ENCODE results near the gene TMEM131. TPM values are rescaled to one million over a fixed set of nuclear protein-coding genes. Genes with fewer than 3 reads are reported as not detected.
A peak's percentile ranks its signal among the peaks of the same experiment; 100 is the strongest.

TMEM131 gene
- total RNA-seq, 1 donor from 2014 or later = 35.3 TPM

DNA sequence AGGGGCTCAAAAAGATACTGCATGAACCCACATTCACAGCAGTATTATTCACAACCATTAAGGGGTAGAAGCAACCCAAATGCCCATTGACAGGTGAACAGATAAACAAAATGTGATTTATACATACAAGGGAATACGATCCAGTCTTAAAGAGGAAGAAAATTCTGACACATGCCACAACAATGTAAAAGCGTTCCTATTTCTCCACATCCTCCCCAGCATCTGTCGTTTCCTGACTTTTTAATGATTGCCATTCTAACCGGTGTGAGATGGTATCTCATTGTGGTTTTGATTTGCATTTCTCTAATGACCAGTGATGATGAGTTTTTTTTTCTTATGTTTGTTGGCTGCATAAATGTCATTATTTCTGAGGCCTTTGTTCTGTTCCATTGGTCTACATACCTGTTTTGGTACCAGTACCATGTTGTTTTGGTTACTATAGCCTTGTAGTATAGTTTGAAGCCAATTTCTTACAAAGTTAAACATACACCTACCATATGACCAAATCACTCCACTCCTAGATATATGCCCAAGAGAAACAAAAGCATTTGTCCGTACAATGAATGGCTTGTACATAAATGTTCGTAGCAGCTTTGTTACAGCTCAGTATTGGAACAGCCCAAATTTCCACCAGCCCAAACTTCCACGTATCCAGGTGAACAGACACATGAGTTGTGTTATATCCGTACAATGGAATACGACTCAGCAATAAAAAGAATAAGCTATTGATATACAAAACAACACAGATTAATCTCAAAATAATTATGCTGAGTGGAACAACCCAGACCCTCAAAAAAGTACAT is 85.1 kb downstream of the TMEM131 start:
- no peak overlapping the region for H3K27ac ChIP-seq (ENCODE audit: low read depth, low read length)

DNA sequence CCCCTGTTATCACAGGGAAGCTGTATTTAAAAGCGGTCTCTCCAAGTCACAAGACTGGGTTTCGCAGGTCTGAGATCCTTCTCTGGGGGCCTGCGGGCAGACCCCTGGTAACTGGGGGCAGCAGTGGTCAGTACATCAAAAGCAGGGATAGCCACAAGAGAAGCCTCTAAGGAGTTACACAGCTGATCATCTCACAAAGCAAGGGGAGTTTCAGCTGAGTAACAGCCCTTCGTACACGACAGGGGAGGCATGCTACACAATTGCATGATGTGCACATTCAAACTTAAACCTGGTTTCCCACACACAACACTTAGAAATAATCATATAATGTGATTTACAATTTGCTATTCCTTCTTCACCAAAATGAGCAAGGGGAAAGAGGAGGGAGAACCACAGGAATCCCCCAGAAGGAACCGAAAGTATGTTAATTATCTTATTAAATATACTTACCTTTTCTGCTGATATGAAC is 87.5 kb downstream of the TMEM131 start:
- H3K4me3 ChIP-seq (ENCODE audit: insufficient read depth, low read depth, low read length) = no peak overlapping the region
- H3K27me3 ChIP-seq (ENCODE audit: insufficient read depth, low read length) = no peaks in the 10 kb centered on the region
- no peak overlapping the region for H3K4me2 ChIP-seq (ENCODE audit: low read length)
- no peaks in the 10 kb centered on the region for H3K4me1 ChIP-seq (ENCODE audit: insufficient read depth, low read length)
- H3K79me2 ChIP-seq (ENCODE audit: insufficient read depth, low read length) = peaks cover 23% of the 10 kb centered on the region
- H3K9ac ChIP-seq (ENCODE audit: low read length) = no peak overlapping the region
- FAIRE-seq = no peak
- TF ChIP-seq CTCF (IDR thresholded peaks at IDR 0.05; ENCODE audit: insufficient read depth, low read depth, low read length) = no peak
- no peak for TF ChIP-seq EZH2 (IDR thresholded peaks at IDR 0.05; ENCODE audit: insufficient read depth, low read length)
- peaks cover 14% of the 10 kb centered on the region for H3K36me3 Mint-ChIP-seq (ENCODE audit: low read depth, unreplicated experiment)
- H3K27ac Mint-ChIP-seq (ENCODE audit: unreplicated experiment) = no peak overlapping the region
- no peaks in the 10 kb centered on the region for H3K9me3 Mint-ChIP-seq (ENCODE audit: unreplicated experiment)
- no peak overlapping the region for H3K27ac ChIP-seq (ENCODE audit: low read depth, low read length)
- H3K9me3 ChIP-seq (ENCODE audit: insufficient read depth, low read depth, low read length) = no peaks in the 10 kb centered on the region
- peaks cover 11% of the 10 kb centered on the region for H4K20me1 ChIP-seq (ENCODE audit: insufficient read depth, low read length)
- H2AFZ ChIP-seq (ENCODE audit: low read depth, low read length) = no peak overlapping the region
- H3K4me3 Mint-ChIP-seq (ENCODE audit: unreplicated experiment) = no peak overlapping the region
- no peaks in the 10 kb centered on the region for H3K27me3 Mint-ChIP-seq (ENCODE audit: low read depth, unreplicated experiment)
- peaks cover 11% of the 10 kb centered on the region for H3K4me1 Mint-ChIP-seq (ENCODE audit: low read depth, unreplicated experiment)
- peaks cover 7% of the 10 kb centered on the region for H3K36me3 ChIP-seq (ENCODE audit: insufficient read depth, low read length)
- DNase-seq (ENCODE audit: low read depth) = no peak

More for the DNA sequence above, 85.1 kb downstream of the TMEM131 start:
- Histone ChIP-seq H3K4me1 (ENCODE audit: insufficient read depth, low read length) (no peaks in the 10 kb centered on the region), H3K9me3 (ENCODE audit: insufficient read depth, low read depth, low read length) (no peaks in the 10 kb centered on the region), H3K27me3 (ENCODE audit: insufficient read depth, low read length) (no peaks in the 10 kb centered on the region), H3K4me3 (ENCODE audit: insufficient read depth, low read depth, low read length) (no peak overlapping the region), H3K4me2 (ENCODE audit: low read length) (no peak overlapping the region), H4K20me1 (ENCODE audit: insufficient read depth, low read length) (peaks cover 28% of the 10 kb centered on the region), H3K36me3 (ENCODE audit: insufficient read depth, low read length) (peaks cover 7% of the 10 kb centered on the region), H2AFZ (ENCODE audit: low read depth, low read length) (no peak overlapping the region), H3K79me2 (ENCODE audit: insufficient read depth, low read length) (peaks cover 45% of the 10 kb centered on the region), H3K9ac (ENCODE audit: low read length) (no peak overlapping the region)
- peak; percentile 40 for DNase-seq (ENCODE audit: low read depth)
- Mint-ChIP-seq H3K4me3 (ENCODE audit: unreplicated experiment) (no peak overlapping the region), H3K9me3 (ENCODE audit: unreplicated experiment) (no peaks in the 10 kb centered on the region), H3K4me1 (ENCODE audit: low read depth, unreplicated experiment) (peaks cover 11% of the 10 kb centered on the region), H3K36me3 (ENCODE audit: low read depth, unreplicated experiment) (peaks cover 14% of the 10 kb centered on the region), H3K27ac (ENCODE audit: unreplicated experiment) (no peak overlapping the region), H3K27me3 (ENCODE audit: low read depth, unreplicated experiment) (no peaks in the 10 kb centered on the region)
- TF ChIP-seq EZH2 (IDR thresholded peaks at IDR 0.05; ENCODE audit: insufficient read depth, low read length) = no peak
- no peak for TF ChIP-seq CTCF (IDR thresholded peaks at IDR 0.05; ENCODE audit: insufficient read depth, low read depth, low read length)
- no peak for FAIRE-seq

All from astrocyte (in vitro differentiated cells and primary cell).